KOPT-K1 (cell line): ENCODE results near the gene BCHE.

ENCODE experiments used
- H3K27ac ChIP-seq: fragments of 200-600 bp; sonication (generic); 2 replicates; pipeline ENCODE4 v1.5.1; 2016; ENCODE audit warnings: antibody characterized with exemption, mild to moderate bottlenecking, low read depth, low read length; ENCODE audit not compliant: poor library complexity, severe bottlenecking
- H3K36me3 ChIP-seq: fragments of 200-600 bp; sonication (generic); 2 replicates; pipeline ENCODE4 v1.5.1; 2017; ENCODE audit warnings: antibody characterized with exemption, mild to moderate bottlenecking, low read length, moderate library complexity; ENCODE audit not compliant: insufficient read depth
- H3K9me3 ChIP-seq: fragments of 200-600 bp; sonication (generic); 2 replicates; pipeline ENCODE4 v1.5.1; 2017; ENCODE audit warnings: antibody characterized with exemption, low read length, mild to moderate bottlenecking; ENCODE audit not compliant: insufficient read depth, poor library complexity, severe bottlenecking

BCHE gene

GRCh38 chr3:165749241-165749640 lies 88.0 kb downstream of the BCHE start:
- no peaks in the 10 kb centered on the region for H3K9me3 ChIP-seq
- H3K27ac ChIP-seq: no peak overlapping the region

DNA sequence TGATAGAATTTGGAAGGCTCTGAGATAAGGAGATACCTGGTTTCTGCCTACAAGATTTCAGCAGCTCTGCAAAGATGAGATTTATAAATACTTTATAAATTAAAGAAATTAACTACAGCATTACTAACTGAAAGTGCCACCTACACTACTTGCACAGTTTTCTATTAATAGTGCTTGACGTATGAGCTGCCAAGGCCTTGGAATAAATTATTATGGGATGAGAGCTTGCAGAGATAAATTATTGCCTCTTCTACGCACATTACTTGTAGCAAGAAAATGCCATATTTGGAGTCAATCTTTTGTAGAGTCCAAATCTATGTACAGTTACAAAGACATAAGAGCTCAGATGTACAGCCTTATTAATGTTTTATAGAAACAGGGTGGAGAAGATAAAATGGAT lies 89.1 kb downstream of the BCHE start:
- Histone ChIP-seq H3K9me3 (no peaks in the 10 kb centered on the region), H3K36me3 (no peaks in the 10 kb centered on the region), H3K27ac (no peak overlapping the region)

More at GRCh38 chr3:165749241-165749640, 88.0 kb downstream of the BCHE start:
- no peaks in the 10 kb centered on the region for H3K36me3 ChIP-seq

- Histone ChIP-seq H3K36me3 (no peaks in the 10 kb centered on the region), H3K27ac (no peak overlapping the region), H3K9me3 (no peaks in the 10 kb centered on the region)
These were observed 90.3 kb downstream of the BCHE start for GRCh38 chr3:165746874-165747273.

DNA sequence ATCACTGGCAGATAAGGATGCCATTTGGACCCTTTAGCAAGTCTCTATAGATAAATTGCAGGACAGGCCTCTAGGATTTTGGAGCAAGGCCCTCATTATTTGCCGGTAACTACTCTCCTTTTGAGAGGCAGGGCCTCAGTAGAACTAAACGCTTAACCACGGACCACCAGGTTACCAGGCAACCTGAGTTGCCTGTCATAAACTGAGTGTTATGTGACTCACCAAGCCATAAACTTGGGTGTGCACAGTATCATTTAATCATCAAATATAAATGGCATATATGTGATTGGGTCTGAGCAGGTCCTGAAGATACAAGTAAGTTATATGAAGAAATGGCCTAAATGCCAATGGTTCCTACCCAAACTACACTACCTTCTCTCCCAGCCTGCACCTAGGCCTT lies 93.2 kb downstream of the BCHE start:
- Histone ChIP-seq H3K36me3 (no peaks in the 10 kb centered on the region), H3K9me3 (no peaks in the 10 kb centered on the region), H3K27ac (no peak overlapping the region)

GRCh38 chr3:165742351-165742750 lies 94.9 kb downstream of the BCHE start:
- H3K9me3 ChIP-seq: no peaks in the 10 kb centered on the region
- no peak overlapping the region for H3K27ac ChIP-seq
- H3K36me3 ChIP-seq: no peaks in the 10 kb centered on the region

- H3K27ac ChIP-seq: no peak overlapping the region
- H3K9me3 ChIP-seq: no peaks in the 10 kb centered on the region
- H3K36me3 ChIP-seq: no peaks in the 10 kb centered on the region
These were observed 107.5 kb downstream of the BCHE start for GRCh38 chr3:165729756-165730155.

DNA sequence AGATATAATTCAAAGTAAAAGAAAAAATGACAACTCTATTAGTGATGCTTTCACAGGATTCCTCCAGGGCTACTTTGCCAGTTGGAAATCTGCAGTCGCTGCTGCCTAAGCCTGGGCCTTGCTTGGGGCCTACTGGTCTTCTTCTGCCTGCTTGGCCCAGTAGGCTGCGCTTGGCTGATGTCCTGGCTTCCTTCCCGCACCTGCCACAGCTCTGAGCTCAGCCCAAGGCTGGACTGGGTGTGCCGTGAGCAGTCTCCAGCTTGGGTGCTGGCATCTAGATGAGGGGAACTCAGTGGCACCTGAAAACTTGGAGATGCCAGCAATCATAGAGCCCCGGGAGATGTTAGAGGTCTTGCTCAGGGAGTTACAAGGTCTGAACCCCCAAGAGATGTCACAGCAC lies 108.3 kb downstream of the BCHE start:
- no peak overlapping the region for H3K27ac ChIP-seq

DNA sequence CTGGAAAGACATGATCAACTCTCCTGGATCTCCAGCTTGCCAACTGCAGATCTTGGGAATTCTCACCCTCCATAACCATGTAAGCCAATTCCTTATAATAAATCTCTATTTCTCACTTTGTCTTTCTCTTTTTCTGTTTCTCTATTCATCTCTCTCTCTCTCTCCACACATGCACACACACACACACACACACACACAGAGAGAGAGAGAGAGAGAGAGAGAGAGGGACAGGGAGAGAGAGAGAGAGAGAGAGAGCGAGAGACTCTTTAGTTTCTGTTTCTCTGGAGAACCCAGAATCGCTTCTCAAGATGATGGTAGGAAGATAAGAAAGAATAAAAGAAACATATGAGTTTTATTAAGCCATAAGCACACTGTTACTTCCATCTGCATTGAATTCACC lies 111.9 kb downstream of the BCHE start:
- Histone ChIP-seq H3K36me3 (no peaks in the 10 kb centered on the region), H3K27ac (no peak overlapping the region), H3K9me3 (peaks cover 3% of the 10 kb centered on the region)

More for the DNA sequence above, 108.3 kb downstream of the BCHE start:
- Histone ChIP-seq H3K9me3 (no peaks in the 10 kb centered on the region), H3K36me3 (no peaks in the 10 kb centered on the region)
